Breast epithelium (tissue), 4 donors: Measurements from ENCODE around the gene NRG3. TPM values are rescaled to one million over a fixed set of nuclear protein-coding genes. Genes with fewer than 3 reads are reported as not detected.

Experiments used
- DNase-seq, 2 donors: peaks; one replicate each; pipeline ENCODE4 v3.0.0-alpha.2; 2019; ENCODE audit warnings: low spot score in 2 of 2
- H3K27ac ChIP-seq, 2 donors: fragments of 200-600 bp; sonication (generic) in 1 of 2; one replicate each; pipeline ENCODE4 v1.5.1; 2016 to 2019; ENCODE audit warnings: mild to moderate bottlenecking in 1 of 2
- H3K27me3 ChIP-seq, 2 donors: fragments of 200-600 bp; sonication (generic) in 1 of 2; one replicate each; pipeline versions ENCODE4 v1.5.1 to v1.6.0; 2017 to 2019; ENCODE audit warnings: control low read depth in 1 of 2, mild to moderate bottlenecking in 1 of 2
- H3K36me3 ChIP-seq: fragments of 200-600 bp; one replicate; pipeline ENCODE4 v1.5.1; 2019
- H3K4me1 ChIP-seq, 2 donors: fragments of 200-600 bp; sonication (generic); one replicate each; pipeline ENCODE4 v1.5.1; 2016 to 2019; ENCODE audit warnings: control low read depth in 1 of 2
- H3K4me3 ChIP-seq, 3 donors: fragments of 200-600 bp; sonication (generic); 1 replicate in 2 of 3; 2 replicates in 1 of 3; pipeline ENCODE4 v1.5.1; 2016 to 2019; ENCODE audit warnings: mild to moderate bottlenecking in 3 of 3, moderate library complexity in 2 of 3
- H3K9me3 ChIP-seq, 2 donors: fragments of 200-600 bp; sonication (generic) in 1 of 2; one replicate each; pipeline ENCODE4 v1.5.1; 2016 to 2019; ENCODE audit warnings: control low read depth in 1 of 2
- CTCF ChIP-seq, 3 donors: fragments of 450-650 bp; IDR thresholded peaks; one replicate each; pipeline ENCODE4 v1.5.1; 2016 to 2017; ENCODE audit warnings: antibody characterized with exemption in 3 of 3, mild to moderate bottlenecking in 3 of 3, moderate library complexity in 3 of 3
- POLR2A ChIP-seq: fragments of 450-650 bp; IDR thresholded peaks from one replicate; pipeline ENCODE4 v1.6.1; 2016; ENCODE audit warnings: antibody characterized with exemption, mild to moderate bottlenecking, moderate library complexity
- POLR2AphosphoS5 ChIP-seq, 3 donors: sonication (generic); formaldehyde crosslinking; IDR thresholded peaks; one replicate each; pipeline ENCODE4 v1.6.1; 2017; ENCODE audit warnings: antibody characterized with exemption in 3 of 3
- intact Hi-C: fragments of 100-400 bp; cut with DNase I; formaldehyde crosslinking; loops from one replicate; pipeline ENCODE4 v1.15.1; 2023; ENCODE audit warnings: low total_unique reads
- total RNA-seq, 3 donors: library from RNA; depleted of rRNA; stranded (reverse); fragments of >200 nt; gene quantifications; one replicate each; pipeline ENCODE4 v1.1.0, GENCODE V29; 2016

NRG3 gene
- total RNA-seq, 3 donors from 2014 or later = 0.16 to 0.88 (median 0.33) TPM

- H3K36me3 ChIP-seq = no peaks in the 10 kb centered on the region
- H3K4me1 ChIP-seq = no peaks in the 10 kb centered on the region
- no peak overlapping the region for H3K4me3 ChIP-seq
- intact Hi-C loops = no loop called here
- TF ChIP-seq CTCF (IDR thresholded peaks at IDR 0.05) (no peak), POLR2AphosphoS5 (IDR thresholded peaks at IDR 0.05) (no peak), POLR2A (no peak)
- no peaks in the 10 kb centered on the region for H3K9me3 ChIP-seq
- H3K27ac ChIP-seq = no peak overlapping the region
- no peaks in the 10 kb centered on the region for H3K27me3 ChIP-seq
- no peak for DNase-seq
These were observed 1005.8 kb downstream of the NRG3 start for GRCh38 chr10:82880776-82881290.

- Histone ChIP-seq H3K4me3 (no peak overlapping the region), H3K4me1 (no peaks in the 10 kb centered on the region), H3K36me3 (no peaks in the 10 kb centered on the region), H3K9me3 (no peaks in the 10 kb centered on the region), H3K27ac (no peak overlapping the region), H3K27me3 (no peaks in the 10 kb centered on the region)
- TF ChIP-seq POLR2A (no peak), CTCF (IDR thresholded peaks at IDR 0.05) (no peak), POLR2AphosphoS5 (IDR thresholded peaks at IDR 0.05) (no peak)
- no peak for DNase-seq
- intact Hi-C loops = no loop called here
These were observed 1007.7 kb downstream of the NRG3 start for GRCh38 chr10:82882722-82883121.

- intact Hi-C loops = no loop called here
- DNase-seq = no peak
These were observed 1008.6 kb downstream of the NRG3 start for GRCh38 chr10:82883603-82884002.

GRCh38 chr10:82887488-82887887, 1012.5 kb downstream of the NRG3 start:
- no peak overlapping the region for H3K4me3 ChIP-seq
- H3K27me3 ChIP-seq = no peaks in the 10 kb centered on the region
- intact Hi-C loops = no loop called here
- no peaks in the 10 kb centered on the region for H3K36me3 ChIP-seq
- no peak overlapping the region for H3K27ac ChIP-seq
- no peaks in the 10 kb centered on the region for H3K9me3 ChIP-seq
- TF ChIP-seq POLR2A = no peak
- TF ChIP-seq POLR2AphosphoS5 (IDR thresholded peaks at IDR 0.05) = no peak
- no peak for TF ChIP-seq CTCF (IDR thresholded peaks at IDR 0.05)
- no peaks in the 10 kb centered on the region for H3K4me1 ChIP-seq
- no peak for DNase-seq

More at GRCh38 chr10:82883603-82884002, 1008.6 kb downstream of the NRG3 start:
- no peak overlapping the region for H3K27ac ChIP-seq
- no peak overlapping the region for H3K4me3 ChIP-seq
- no peaks in the 10 kb centered on the region for H3K4me1 ChIP-seq
- H3K9me3 ChIP-seq = no peaks in the 10 kb centered on the region
- TF ChIP-seq CTCF (IDR thresholded peaks at IDR 0.05) = no peak
- TF ChIP-seq POLR2AphosphoS5 (IDR thresholded peaks at IDR 0.05) = no peak
- TF ChIP-seq POLR2A = no peak
- H3K27me3 ChIP-seq = no peaks in the 10 kb centered on the region
- H3K36me3 ChIP-seq = no peaks in the 10 kb centered on the region

- H3K36me3 ChIP-seq = no peaks in the 10 kb centered on the region
These were observed 1013.9 kb downstream of the NRG3 start for GRCh38 chr10:82888809-82889455.

More at GRCh38 chr10:82888809-82889455, 1013.9 kb downstream of the NRG3 start:
- TF ChIP-seq POLR2A (no peak), POLR2AphosphoS5 (IDR thresholded peaks at IDR 0.05) (no peak), CTCF (IDR thresholded peaks at IDR 0.05) (no peak)
- intact Hi-C loops = no loop called here
- no peak for DNase-seq
- no peaks in the 10 kb centered on the region for H3K27me3 ChIP-seq
- H3K4me3 ChIP-seq = no peak overlapping the region
- H3K9me3 ChIP-seq = no peaks in the 10 kb centered on the region
- no peak overlapping the region for H3K27ac ChIP-seq
- H3K4me1 ChIP-seq = no peaks in the 10 kb centered on the region
